Measurements from ENCODE around the gene LRRN4. TPM values are rescaled to one million over a fixed set of nuclear protein-coding genes. Genes with fewer than 3 reads are reported as not detected.

Gene LRRN4
- 0.05 to 0.06 TPM in 2 of 5 replicates, not detected in the others for total RNA-seq (2022; extraction: Qiagen RNA extraction; ENCODE audit: low read depth)

GRCh38 chr20:6053776-6054688 lies at the start of gene LRRN4:
LRRN4 (minus strand) TSS chr20:6054060; CDS start chr20:6052799, 1,261 bp downstream.

Other genes starting within 250 kb of the LRRN4 start
- gene CHGB, start 142.6 kb downstream of the LRRN4 start, total RNA-seq (2022; extraction: Qiagen RNA extraction; ENCODE audit: low read depth), result 2.5 to 3.3 TPM (median 3.0 TPM) in 5 replicates
- gene TRMT6, start 103.5 kb downstream of the LRRN4 start, total RNA-seq (2022; extraction: Qiagen RNA extraction; ENCODE audit: low read depth), result 39.3 to 42.5 TPM (median 41.2 TPM) in 5 replicates
- 17.5 to 23.1 TPM (median 20.9 TPM) in 5 replicates for gene MCM8, start 103.4 kb downstream of the LRRN4 start, total RNA-seq (2022; extraction: Qiagen RNA extraction; ENCODE audit: low read depth)
- gene CRLS1, start 47.9 kb downstream of the LRRN4 start, total RNA-seq (2022; extraction: Qiagen RNA extraction; ENCODE audit: low read depth), result 47.4 to 84.5 TPM (median 75.7 TPM) in 5 replicates
- 13.4 to 16.1 TPM (median 15.4 TPM) in 5 replicates for gene FERMT1, start 69.0 kb upstream of the LRRN4 start, total RNA-seq (2022; extraction: Qiagen RNA extraction; ENCODE audit: low read depth)

All from A549 treated with GW870086 at 1 μM for 4 hours (cell line).